CD4-positive, alpha-beta memory T cell (primary cell): ENCODE measurements around the gene ACTG2. TPM values are rescaled to one million over a fixed set of nuclear protein-coding genes. Genes with fewer than 3 reads are reported as not detected.
"Not testable (repeated sequence)": the region's sequence is repeated elsewhere in the genome, so short reads cannot be mapped to it uniquely, and the experiment has no call there.

Experiments used
- CTCF ChIA-PET: fragments of 350-600 bp; sonication (Branson Sonifier 250); formaldehyde crosslinking; loops from one replicate; lab custom pipeline; 2021; ENCODE audit warnings: inconsistent platforms; ENCODE audit not compliant: partially characterized antibody; lab: Charles Lee
- POLR2A ChIA-PET: fragments of 350-600 bp; sonication (Branson Sonifier 250); formaldehyde crosslinking; loops from one replicate; lab custom pipeline; 2021; ENCODE audit not compliant: partially characterized antibody; lab: Charles Lee
- DNase-seq, 5 donors: peaks; one replicate each; pipeline versions ENCODE4 v3.0.0 to v3.0.0-alpha.2; 2020 to 2022; ENCODE audit warnings: mixed read lengths in 1 of 5
- H3K27ac ChIP-seq: one replicate; pipeline ENCODE4 v1.7.0; 2013; ENCODE audit warnings: low read depth, low read length
- H3K27me3 ChIP-seq: 2 replicates; pipeline ENCODE4 v1.7.0; 2013; ENCODE audit warnings: mild to moderate bottlenecking, low read length, moderate library complexity; ENCODE audit not compliant: insufficient read depth
- H3K36me3 ChIP-seq: 2 replicates; pipeline ENCODE4 v1.7.0; 2013; ENCODE audit warnings: mild to moderate bottlenecking, low read length, moderate library complexity; ENCODE audit not compliant: insufficient read depth
- H3K4me1 ChIP-seq: 2 replicates; pipeline ENCODE4 v1.7.0; 2013; ENCODE audit warnings: mild to moderate bottlenecking, low read length, moderate library complexity; ENCODE audit not compliant: insufficient read depth
- H3K4me3 ChIP-seq, 2 donors: one replicate each; pipeline ENCODE4 v1.7.0; 2013; ENCODE audit warnings: low read length in 2 of 2, mild to moderate bottlenecking in 1 of 2
- H3K9me3 ChIP-seq, 2 donors: one replicate each; pipeline ENCODE4 v1.7.0; 2013; ENCODE audit warnings: low read length in 2 of 2, control low read depth in 1 of 2; ENCODE audit not compliant: control insufficient read depth in 1 of 2
- H3K27ac Mint-ChIP-seq, 7 donors: one replicate each; pipeline ENCODE4 v1.8.0; 2020 to 2021; ENCODE audit warnings: mixed read lengths in 7 of 7, mild to moderate bottlenecking in 6 of 7, inconsistent platforms in 3 of 7, moderate library complexity in 3 of 7
- H3K27me3 Mint-ChIP-seq, 2 donors: one replicate each; pipeline ENCODE4 v1.8.0; 2020 to 2021; ENCODE audit warnings: mixed read lengths in 2 of 2
- H3K36me3 Mint-ChIP-seq, 2 donors: one replicate each; pipeline ENCODE4 v1.8.0; 2020 to 2021; ENCODE audit warnings: mixed read lengths in 2 of 2, inconsistent platforms in 1 of 2, mild to moderate bottlenecking in 1 of 2
- H3K4me1 Mint-ChIP-seq, 4 donors: one replicate each; pipeline ENCODE4 v1.8.0; 2020 to 2021; ENCODE audit warnings: mixed read lengths in 4 of 4, mild to moderate bottlenecking in 1 of 4
- H3K4me3 Mint-ChIP-seq, 8 donors: one replicate each; pipeline ENCODE4 v1.8.0; 2020 to 2021; ENCODE audit warnings: mixed read lengths in 8 of 8, mild to moderate bottlenecking in 7 of 8, moderate library complexity in 6 of 8, inconsistent platforms in 3 of 8
- H3K9me3 Mint-ChIP-seq, 8 donors: one replicate each; pipeline ENCODE4 v1.8.0; 2020 to 2021; ENCODE audit warnings: mixed read lengths in 8 of 8, mild to moderate bottlenecking in 5 of 8, inconsistent platforms in 3 of 8, moderate library complexity in 1 of 8
- intact Hi-C: fragments of 100-400 bp; cut with micrococcal nuclease; formaldehyde crosslinking; loops from one replicate; pipeline ENCODE4 v1.15.1; 2023
- polyA plus RNA-seq, 2 donors: library from polyadenylated mRNA; unstranded; fragments of 300-500 nt; fragmentation: Illumina TruSeq; gene quantifications; one replicate each; pipeline ENCODE4 v1.2.3, GENCODE V29; 2021
- total RNA-seq, 2 experiments: library from RNA; stranded (reverse); gene quantifications; one replicate each; pipeline ENCODE4 v1.2.3, GENCODE V29; 2021

Gene ACTG2
- total and polyA plus RNA-seq, 4 experiments from 2014 or later = not detected

GRCh38 chr2:73899801-73900336 lies 7.1 kb downstream of the ACTG2 start:
- Mint-ChIP-seq H3K27me3 (peaks cover 5 to 6% of the 10 kb centered on the region in 2 donors), H3K4me1 (peaks cover 1 to 10% (median 4%) of the 10 kb centered on the region in 4 donors), H3K9me3 (no peaks in the 10 kb centered on the region), H3K36me3 (no peaks in the 10 kb centered on the region), H3K4me3 (no peak overlapping the region), H3K27ac (peak overlapping the region in 1 of 7 donors; percentile 59)
- CTCF ChIA-PET = interaction anchor here (1.4 kb wide), 1 partner anchor 8 kb away, joined by 3 read pairs; no protein-coding TSS in a partner anchor
- no peaks in the 10 kb centered on the region for H3K9me3 ChIP-seq
- no peaks in the 10 kb centered on the region for H3K36me3 ChIP-seq
- no peak overlapping the region for H3K4me3 ChIP-seq
- no peak for DNase-seq
- no peak overlapping the region for H3K27ac ChIP-seq
- POLR2A ChIA-PET = no interaction called here
- peaks cover 5% of the 10 kb centered on the region for H3K4me1 ChIP-seq
- H3K27me3 ChIP-seq = no peaks in the 10 kb centered on the region
- intact Hi-C loops = no loop called here

GRCh38 chr2:73901143-73901542 lies 8.3 kb downstream of the ACTG2 start:
- no peak overlapping the region for H3K4me3 Mint-ChIP-seq
- POLR2A ChIA-PET = no interaction called here
- CTCF ChIA-PET = no interaction called here
- H3K27me3 Mint-ChIP-seq = peaks cover 5 to 6% of the 10 kb centered on the region in 2 donors
- Histone ChIP-seq H3K27ac (no peak overlapping the region), H3K4me3 (no peak overlapping the region), H3K36me3 (no peaks in the 10 kb centered on the region), H3K27me3 (no peaks in the 10 kb centered on the region), H3K4me1 (peaks cover 5% of the 10 kb centered on the region), H3K9me3 (no peaks in the 10 kb centered on the region)
- H3K9me3 Mint-ChIP-seq = no peaks in the 10 kb centered on the region
- no peak overlapping the region for H3K27ac Mint-ChIP-seq
- H3K36me3 Mint-ChIP-seq = no peaks in the 10 kb centered on the region
- intact Hi-C loops = no loop called here
- DNase-seq = no peak
- H3K4me1 Mint-ChIP-seq = peaks cover 1 to 10% (median 4%) of the 10 kb centered on the region in 4 donors

- no peak for DNase-seq
- Histone ChIP-seq H3K27ac (no peak overlapping the region), H3K9me3 (no peaks in the 10 kb centered on the region), H3K4me3 (no peak overlapping the region), H3K36me3 (no peaks in the 10 kb centered on the region), H3K4me1 (peaks cover 1% of the 10 kb centered on the region), H3K27me3 (no peaks in the 10 kb centered on the region)
- Mint-ChIP-seq H3K36me3 (no peaks in the 10 kb centered on the region), H3K4me3 (no peak overlapping the region), H3K27ac (no peak overlapping the region), H3K9me3 (peaks cover 0 to 2% (median 0%) of the 10 kb centered on the region in 8 donors), H3K27me3 (peaks cover 5 to 6% of the 10 kb centered on the region in 2 donors), H3K4me1 (no peaks in the 10 kb centered on the region)
- ChIA-PET POLR2A (no interaction called here), CTCF (interaction anchor here (1.0 to 1.3 kb wide), 2 partner anchors 245 to 249 kb away, joined by 3 read pairs; no protein-coding TSS in a partner anchor)
- intact Hi-C loops = no loop called here
These were observed 9.5 kb downstream of the ACTG2 start for GRCh38 chr2:73902284-73902683.

- Histone ChIP-seq H3K4me1 (no peaks in the 10 kb centered on the region), H3K27me3 (no peaks in the 10 kb centered on the region), H3K36me3 (no peaks in the 10 kb centered on the region), H3K27ac (no peak overlapping the region), H3K9me3 (no peaks in the 10 kb centered on the region), H3K4me3 (no peak overlapping the region)
- CTCF ChIA-PET = interaction anchor here (0.7 to 1.3 kb wide), 4 partner anchors 245 to 1015 kb away, joined by 3 to 4 read pairs (median 3); partner anchors contain the start of gene BOLA3
- H3K27ac Mint-ChIP-seq = no peak overlapping the region
- POLR2A ChIA-PET = no interaction called here
- H3K9me3 Mint-ChIP-seq = peaks cover 0 to 2% (median 0%) of the 10 kb centered on the region in 8 donors
- no peak overlapping the region for H3K4me3 Mint-ChIP-seq
- H3K27me3 Mint-ChIP-seq = peaks cover 4 to 5% of the 10 kb centered on the region in 2 donors
- no peaks in the 10 kb centered on the region for H3K36me3 Mint-ChIP-seq
- DNase-seq = no peak
- peaks cover 0 to 2% (median 0%) of the 10 kb centered on the region in 4 donors for H3K4me1 Mint-ChIP-seq
- intact Hi-C loops = no loop called here
These were observed 10.5 kb downstream of the ACTG2 start for GRCh38 chr2:73903313-73903712.

- intact Hi-C loops, H3K9me3 Mint-ChIP-seq, H3K9me3 ChIP-seq, H3K4me3 Mint-ChIP-seq, H3K4me1 ChIP-seq, DNase-seq, H3K27me3 Mint-ChIP-seq, H3K27ac Mint-ChIP-seq, H3K27me3 ChIP-seq, H3K4me1 Mint-ChIP-seq, H3K4me3 ChIP-seq, POLR2A ChIA-PET, H3K36me3 Mint-ChIP-seq, H3K36me3 ChIP-seq, H3K27ac ChIP-seq: not testable (repeated sequence)
- CTCF ChIA-PET = interaction anchor here (0.7 to 0.8 kb wide), 3 partner anchors 244 to 1014 kb away, joined by 3 to 4 read pairs (median 3); partner anchors contain the start of gene BOLA3
These were observed 11.3 kb downstream of the ACTG2 start for GRCh38 chr2:73903949-73904613.

- Histone ChIP-seq H3K4me3 (no peak overlapping the region), H3K4me1 (no peaks in the 10 kb centered on the region), H3K27ac (no peak overlapping the region), H3K36me3 (no peaks in the 10 kb centered on the region), H3K27me3 (no peaks in the 10 kb centered on the region), H3K9me3 (no peaks in the 10 kb centered on the region)
- Mint-ChIP-seq H3K9me3 (peaks cover 0 to 2% (median 0%) of the 10 kb centered on the region in 8 donors), H3K27me3 (peaks cover 4 to 5% of the 10 kb centered on the region in 2 donors), H3K4me1 (peaks cover 0 to 2% (median 0%) of the 10 kb centered on the region in 4 donors), H3K27ac (no peak overlapping the region), H3K4me3 (no peak overlapping the region), H3K36me3 (no peaks in the 10 kb centered on the region)
- ChIA-PET POLR2A (no interaction called here), CTCF (no interaction called here)
- intact Hi-C loops = no loop called here
- no peak for DNase-seq
These were observed 12.1 kb downstream of the ACTG2 start for GRCh38 chr2:73904952-73905351.

- intact Hi-C loops = no loop called here
- Histone ChIP-seq H3K4me3 (no peak overlapping the region), H3K27ac (no peak overlapping the region), H3K9me3 (no peaks in the 10 kb centered on the region), H3K4me1 (no peaks in the 10 kb centered on the region), H3K36me3 (no peaks in the 10 kb centered on the region), H3K27me3 (no peaks in the 10 kb centered on the region)
- Mint-ChIP-seq H3K27ac (peak overlapping the region in 2 of 7 donors; percentile 8 to 58), H3K27me3 (peaks cover 2 to 5% of the 10 kb centered on the region in 2 donors), H3K36me3 (no peaks in the 10 kb centered on the region), H3K4me3 (no peak overlapping the region), H3K9me3 (peaks cover 0 to 2% (median 0%) of the 10 kb centered on the region in 8 donors), H3K4me1 (peaks cover 0 to 2% (median 0%) of the 10 kb centered on the region in 4 donors)
- no peak for DNase-seq
- ChIA-PET CTCF (interaction anchor here (1.0 to 5.4 kb wide), 10 partner anchors 19 to 263 kb away, joined by 3 to 71 read pairs (median 6); partner anchors contain the start of gene BOLA3), POLR2A (interaction anchor here (2.4 kb wide), 1 partner anchor 80 kb away, joined by 13 read pairs; no protein-coding TSS in a partner anchor)
These were observed 14.2 kb downstream of the ACTG2 start for GRCh38 chr2:73906847-73907505.
